ENCODE data around the gene DNAH10.

The DNAH10 gene

DNA sequence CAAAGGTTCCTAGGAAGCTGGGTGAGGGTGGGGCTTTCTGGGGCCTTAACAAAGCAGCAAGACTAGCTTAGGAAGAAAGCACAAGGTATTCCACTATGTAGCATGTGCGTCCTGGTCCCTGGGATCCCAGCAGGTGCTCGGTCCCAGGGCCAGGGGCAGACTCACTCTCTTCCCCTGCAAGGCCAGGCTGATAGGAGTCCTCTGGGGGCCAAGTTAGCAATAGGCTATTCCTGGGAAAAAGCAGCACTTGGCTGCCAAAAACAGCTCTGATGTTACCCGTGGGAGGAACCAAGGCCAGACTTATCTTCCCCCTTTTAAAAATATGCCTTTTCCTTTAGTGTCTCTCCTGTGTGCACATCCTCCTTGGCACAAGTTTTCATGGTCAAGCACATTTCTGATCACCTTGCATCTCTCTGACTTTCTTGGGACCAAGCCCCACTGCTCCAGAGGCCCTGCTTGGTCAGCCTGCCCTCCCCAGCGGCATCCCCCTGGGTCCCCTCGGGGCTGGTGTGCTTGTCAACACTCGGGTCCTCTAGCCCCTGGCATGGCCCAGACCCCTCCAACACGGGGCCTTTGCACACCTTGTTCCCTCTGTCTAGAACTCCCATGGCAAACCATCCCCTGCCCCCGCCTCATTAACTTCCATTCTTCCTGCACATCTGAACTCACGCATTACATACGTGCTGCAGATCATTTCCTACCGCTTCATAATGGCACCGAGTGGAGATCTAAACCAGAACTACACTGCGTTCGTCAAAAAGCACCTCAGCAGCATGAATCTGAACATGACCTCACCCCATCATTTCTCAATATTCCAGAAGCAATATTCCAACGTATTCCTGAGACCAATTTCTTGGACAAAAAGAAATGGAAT lies 188.6 kb downstream of the DNAH10 start:
- DNase-seq, result no peak

DNA sequence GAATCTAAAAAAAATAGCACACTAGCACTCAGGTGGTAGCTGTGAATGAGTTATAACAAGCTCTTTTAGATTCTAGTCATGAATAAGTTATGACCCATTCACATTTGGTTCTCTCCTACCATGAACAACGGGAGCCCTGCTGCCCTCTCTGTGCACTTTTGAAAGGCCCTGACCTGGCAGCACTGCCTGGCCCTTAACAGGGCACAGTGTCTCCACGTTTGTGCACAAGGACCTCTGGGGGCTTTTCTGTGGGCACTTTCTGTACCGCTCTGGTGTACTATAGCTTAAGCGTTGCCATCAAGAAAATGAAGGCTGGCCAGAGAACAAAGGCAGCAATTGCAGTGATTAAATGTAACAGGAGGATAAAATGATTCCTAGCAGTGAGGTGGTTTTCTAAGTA lies 189.4 kb downstream of the DNAH10 start:
- DNase-seq, result no peak

DNA sequence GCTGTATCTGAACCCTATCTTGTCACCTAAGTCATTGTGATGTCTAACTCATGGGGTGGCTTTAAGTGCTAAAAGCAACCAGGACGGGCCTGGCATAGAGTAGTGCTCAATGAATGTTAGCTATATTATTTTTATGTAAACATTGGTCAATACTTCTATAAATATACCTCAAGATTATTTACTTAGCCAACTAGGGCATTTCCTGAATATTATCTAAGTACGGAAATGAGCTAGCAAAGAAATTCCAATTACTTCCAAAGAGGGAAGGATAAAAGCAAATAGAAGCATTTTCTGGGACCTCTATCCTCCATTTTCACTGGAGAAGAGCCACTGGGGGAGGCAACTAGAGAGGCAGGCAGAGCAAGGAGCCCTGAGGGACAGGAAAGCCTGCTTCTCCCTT lies 189.9 kb downstream of the DNAH10 start:
- no peak for DNase-seq

DNA sequence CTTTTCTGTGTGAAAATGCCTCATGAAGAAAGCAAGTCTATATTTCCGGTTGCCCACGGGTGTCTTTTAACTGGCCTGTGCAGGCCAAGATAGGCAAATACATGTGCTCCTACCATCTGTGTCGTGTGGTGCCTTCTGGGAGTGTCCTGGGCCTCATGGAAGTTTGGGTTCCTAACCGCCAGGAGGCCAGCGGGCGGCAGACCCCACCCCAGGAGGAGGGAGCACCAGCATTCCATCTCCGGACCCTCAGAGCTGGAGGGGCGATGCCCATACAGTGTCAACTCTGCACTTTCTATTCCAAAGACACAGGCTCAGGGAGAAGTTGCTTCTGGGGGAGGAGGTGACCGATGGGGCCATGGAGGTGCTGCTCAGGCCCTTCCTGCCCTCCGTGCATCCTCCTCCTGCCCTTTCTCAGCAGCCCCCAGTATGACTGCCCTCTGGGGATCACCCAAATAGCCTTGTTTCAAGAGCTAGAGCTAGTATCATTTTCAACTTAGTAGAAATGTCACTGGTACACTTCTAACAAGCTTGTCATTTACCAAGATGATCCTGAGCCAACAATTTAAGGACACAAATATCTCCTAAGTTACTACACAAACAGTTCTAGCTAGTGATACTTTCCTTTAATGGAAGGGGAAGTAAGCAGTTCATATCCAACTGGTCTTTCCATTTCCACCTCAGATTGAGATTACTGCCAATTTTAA lies 192.7 kb downstream of the DNAH10 start:
- no peak for DNase-seq

DNA sequence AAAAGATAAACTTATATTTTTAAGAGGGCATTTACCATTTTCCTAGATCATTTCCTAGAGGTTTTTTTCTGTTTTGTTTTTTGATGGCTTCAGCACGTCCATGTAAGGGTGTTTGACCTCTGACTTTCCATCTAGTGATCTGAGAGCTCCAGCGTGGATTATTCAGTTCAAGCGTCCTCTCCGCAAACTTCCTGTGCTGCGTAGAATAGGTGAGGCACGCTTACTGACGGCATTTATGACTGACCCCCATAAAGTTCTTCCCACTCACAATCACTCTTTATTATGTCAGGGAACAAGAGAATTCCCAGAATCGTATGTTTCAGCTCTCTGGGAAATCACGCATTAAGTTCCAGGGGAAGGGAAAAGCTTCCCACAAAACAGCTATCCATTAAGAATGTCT lies 194.1 kb downstream of the DNAH10 start:
- no peak for DNase-seq

DNA sequence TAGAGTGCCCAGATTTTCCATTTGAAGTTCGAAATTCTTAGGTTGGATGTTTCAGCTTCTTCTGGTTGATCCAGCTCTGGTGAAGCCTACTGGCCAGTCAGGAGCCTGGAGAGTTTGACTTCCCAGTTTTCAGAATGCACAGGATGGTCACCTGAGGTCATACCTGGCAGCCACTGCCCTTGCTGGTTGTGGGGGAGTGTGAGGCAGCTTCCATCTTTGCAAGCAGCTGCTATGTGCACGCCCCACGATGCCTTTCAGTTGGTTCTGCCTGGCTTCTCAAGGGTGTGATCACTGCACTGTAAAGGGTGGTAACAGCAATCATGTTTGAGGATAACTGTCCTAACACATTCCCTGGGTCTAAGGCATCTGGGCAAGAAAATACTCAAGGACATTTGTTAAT lies 195.1 kb downstream of the DNAH10 start:
- DNase-seq, result no peak

DNA sequence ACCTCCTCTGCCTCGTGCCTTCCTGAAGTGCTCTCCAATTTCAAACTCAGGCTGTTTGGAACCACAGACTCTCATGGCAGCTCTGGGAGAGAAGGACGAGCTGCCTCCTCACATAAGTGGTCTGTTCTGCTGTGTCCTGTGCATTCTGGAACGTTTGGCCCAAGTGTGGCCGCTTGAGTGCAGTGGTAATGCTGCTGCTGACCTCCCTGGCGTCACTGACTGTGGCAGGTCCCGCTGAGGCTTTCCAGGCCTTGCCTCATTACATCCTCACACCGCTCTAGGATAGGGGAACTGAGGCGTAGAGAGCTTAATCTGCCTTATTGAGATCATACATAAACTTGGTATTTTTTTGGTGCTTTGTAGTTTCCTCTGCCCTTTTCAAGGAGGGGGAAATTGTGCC lies 196.4 kb downstream of the DNAH10 start:
- no peak for DNase-seq

DNA sequence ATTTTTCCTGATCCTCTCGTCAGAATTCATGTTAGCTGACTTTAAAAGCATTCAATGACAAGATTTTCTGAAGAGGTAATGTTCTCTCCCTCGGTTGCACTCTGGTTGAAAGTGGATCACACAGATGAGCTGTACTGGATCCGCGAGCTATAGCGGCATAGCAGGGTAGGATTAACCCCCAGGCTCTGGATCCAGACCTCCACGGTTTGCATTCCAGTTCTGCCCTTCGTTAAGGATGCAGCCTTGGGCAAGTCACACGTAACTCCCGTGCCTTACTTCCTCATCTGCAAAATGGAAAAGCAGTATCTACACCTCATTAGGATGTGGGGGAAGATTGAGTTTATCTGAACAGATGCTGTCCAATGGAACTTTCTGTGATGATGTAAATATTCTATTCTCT lies 196.8 kb downstream of the DNAH10 start:
- DNase-seq, result no peak

DNA sequence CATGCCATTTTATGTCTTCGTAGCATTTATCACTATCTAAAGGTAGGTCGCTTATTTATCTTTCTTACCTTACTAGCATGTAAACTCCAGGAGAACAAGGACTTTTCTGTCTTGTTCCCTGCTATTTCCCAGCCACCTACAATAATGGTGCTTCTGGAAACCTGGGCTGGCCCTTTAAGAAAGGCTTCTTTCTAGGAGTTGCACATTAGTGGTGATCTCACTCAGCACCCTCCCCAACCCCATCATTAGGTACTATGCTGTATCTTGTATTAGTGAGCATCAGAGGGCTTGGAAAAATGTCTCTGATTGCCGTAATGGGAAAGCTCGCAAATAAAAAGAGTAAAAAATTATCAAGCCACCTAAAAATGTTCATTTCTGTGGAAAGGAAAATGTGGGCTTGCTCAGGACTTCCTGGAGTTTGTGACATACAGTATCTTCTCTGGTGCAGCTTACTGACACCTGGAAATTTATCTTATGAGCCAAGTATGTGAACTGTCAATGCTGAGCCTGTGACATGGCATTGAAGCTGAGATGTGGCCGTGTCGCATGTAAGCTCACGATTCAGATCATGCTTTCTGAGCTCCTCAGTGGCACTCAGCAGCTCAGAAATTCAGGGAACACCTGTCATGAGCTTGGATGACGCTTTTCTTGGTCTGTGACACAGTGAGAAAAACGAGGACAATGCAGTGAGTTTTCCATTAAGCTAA lies 198.1 kb downstream of the DNAH10 start:
- DNase-seq, result no peak

DNA sequence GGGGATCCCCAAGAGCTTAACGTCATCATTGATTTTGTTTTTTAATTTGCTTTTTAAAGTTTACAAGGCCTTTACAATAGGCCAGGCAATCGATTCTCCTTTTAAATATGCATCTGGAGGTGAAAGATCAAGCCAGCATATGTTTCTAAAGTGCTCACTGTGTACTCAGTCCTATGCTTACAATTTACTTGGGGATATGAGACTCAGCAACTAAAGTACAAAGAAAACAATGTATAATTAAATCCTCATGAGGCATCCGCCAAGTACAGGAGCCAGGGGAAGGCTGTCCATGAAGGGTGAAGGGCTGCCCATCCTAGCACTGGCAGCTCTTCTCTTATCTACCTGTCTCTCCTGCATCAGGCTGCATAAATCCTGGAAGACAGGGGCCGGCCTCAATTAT lies 198.8 kb downstream of the DNAH10 start:
- no peak for DNase-seq

DNA sequence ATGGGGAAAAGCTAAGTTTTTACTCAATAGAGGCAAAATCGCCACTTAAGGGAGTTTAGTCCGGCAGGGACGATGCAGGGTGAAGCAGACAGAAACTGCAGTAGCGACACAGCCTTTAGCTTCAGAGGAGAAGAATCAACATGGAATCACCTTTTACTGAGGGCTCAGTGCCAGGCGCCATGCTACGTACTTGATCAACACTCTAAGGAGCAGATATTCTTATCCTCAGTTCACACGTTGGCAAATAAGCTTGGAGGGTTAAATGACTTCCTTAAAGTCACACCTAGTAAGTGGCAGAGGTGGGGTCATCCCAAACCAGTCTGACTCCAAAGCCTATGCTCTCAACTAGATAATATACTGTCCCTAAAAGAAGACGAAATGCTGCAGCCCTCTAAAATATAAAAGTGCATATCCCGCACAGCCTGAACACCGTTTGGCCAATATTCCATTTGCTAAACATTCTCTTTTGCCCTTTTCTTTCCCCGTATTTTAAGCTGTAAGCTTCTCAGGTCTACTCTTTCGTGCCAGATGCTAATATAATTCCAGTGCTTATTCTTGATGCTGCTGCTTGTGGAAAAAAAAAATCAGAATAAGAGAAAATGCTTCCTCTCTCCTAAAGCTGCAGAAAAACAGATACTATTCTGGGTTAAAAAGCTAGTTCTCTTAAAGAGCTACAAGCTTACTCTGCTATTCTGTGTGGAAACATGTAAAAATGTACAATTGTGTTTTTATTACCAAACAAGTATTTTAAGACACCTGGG lies 199.7 kb downstream of the DNAH10 start:
- no peak for DNase-seq

DNA sequence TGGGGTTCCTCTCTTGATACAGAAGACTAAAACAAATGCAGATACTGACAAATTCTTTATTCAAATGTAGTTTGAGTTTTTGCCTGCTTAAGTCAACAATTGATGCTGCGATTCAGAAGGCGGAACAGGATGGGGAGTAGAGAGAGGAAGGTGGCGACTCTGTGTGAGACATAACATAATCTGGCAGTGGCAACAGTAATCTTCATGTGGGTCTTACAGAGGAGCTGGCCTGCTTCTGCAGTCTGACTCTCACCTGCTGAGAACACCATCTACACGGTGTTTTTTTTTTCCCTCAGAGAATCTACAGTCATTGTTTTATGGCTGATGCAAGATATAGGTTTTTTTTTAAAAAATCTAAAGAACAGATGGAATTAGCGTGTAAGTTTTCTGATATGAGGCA lies 200.4 kb downstream of the DNAH10 start:
- DNase-seq, result no peak

DNA sequence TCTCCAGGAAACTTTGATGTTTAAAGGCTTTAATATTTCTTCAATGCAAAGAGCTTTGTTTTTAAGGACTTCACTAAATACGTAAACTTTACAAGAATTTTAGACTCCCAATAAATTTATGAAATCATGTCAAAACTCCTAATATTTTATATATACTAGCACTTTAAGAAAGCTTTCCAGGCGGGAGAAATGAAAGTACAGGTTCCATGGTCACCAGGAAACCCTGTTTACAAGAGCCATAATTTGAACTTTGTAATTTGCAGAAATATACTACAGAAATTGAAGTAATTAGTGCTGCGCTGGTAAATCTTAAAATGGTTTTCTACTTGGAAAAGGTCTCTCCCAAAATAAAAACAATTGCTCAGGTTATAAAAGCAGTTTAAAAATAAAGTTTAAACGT lies 201.7 kb downstream of the DNAH10 start:
- DNase-seq, result no peak

DNA sequence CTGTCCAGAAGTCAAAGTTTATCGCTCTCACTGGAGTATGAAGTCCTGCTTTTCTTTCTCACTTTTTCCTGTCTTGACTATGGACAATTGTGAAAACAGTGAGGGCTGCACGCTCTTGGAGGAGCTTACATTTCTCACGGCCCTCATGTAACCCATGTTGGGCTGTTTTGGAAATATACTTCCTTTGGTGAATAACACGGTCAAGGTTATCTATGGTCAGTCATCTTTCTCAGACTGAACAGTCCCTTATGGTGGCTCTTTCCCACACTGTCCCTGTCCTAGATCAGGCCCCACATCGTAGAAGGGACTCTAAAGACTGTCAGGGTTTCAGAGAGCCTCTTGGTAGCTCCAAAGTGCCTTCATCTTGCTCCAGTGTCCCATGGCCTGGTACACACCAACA lies 203.3 kb downstream of the DNAH10 start:
- no peak for DNase-seq

DNA sequence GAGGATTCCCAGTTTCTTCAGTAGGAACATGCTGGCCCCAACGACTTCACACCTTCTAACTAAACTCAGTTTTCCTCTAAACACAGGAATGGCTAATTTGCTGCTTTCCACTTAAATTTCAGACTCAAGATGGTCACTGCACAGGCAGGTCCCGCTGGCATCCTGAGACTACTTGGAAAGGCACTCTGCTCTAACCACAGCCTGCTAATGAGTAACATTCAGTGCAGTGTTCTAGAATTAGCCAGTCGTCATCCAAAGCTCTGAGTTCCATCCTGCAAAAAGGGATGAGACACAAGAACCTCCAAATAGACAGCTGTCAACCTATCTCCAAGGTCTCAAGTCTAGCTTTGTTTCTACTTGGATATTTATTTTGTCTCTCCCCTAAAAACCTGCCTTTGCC lies 204.5 kb downstream of the DNAH10 start:
- no peak for DNase-seq

DNA sequence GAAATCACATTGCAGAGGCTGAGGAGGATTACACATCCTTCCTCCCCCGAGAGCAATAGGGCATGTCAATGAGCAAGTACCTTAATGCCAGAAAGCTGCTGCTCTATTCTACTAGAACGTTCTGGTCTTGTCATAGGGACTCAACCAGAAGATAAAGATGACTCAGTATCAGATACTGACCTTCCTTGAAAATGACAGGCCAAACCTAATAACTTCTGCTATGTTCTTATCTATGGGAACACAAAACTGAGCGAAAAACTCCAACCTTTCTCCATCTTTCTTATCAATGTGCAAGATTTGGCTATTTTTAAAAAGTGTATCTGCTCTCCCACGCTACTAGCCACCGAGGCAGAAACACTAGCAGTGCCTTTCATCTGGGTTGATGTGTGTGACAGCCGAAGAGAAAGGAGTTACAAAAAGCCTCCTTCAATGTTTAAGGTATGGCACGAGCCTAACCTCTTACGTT lies 205.1 kb downstream of the DNAH10 start:
- DNase-seq, result no peak

DNA sequence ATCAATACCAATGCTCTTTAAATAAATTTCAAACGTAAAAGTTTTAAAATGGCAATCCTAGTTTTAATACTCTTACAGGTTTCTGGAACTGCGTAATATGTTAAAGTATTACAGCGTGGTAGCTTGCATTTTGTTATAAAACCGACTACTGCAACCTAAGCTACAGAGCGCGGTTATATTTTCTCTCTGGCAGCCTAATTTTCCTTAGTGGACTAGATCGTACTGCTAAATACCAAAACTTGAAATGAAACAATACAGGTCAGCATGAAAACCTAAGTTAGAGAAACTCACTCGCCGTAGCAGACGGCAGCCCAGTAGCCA lies 209.3 kb downstream of the DNAH10 start:
- DNase-seq, result no peak

DNA sequence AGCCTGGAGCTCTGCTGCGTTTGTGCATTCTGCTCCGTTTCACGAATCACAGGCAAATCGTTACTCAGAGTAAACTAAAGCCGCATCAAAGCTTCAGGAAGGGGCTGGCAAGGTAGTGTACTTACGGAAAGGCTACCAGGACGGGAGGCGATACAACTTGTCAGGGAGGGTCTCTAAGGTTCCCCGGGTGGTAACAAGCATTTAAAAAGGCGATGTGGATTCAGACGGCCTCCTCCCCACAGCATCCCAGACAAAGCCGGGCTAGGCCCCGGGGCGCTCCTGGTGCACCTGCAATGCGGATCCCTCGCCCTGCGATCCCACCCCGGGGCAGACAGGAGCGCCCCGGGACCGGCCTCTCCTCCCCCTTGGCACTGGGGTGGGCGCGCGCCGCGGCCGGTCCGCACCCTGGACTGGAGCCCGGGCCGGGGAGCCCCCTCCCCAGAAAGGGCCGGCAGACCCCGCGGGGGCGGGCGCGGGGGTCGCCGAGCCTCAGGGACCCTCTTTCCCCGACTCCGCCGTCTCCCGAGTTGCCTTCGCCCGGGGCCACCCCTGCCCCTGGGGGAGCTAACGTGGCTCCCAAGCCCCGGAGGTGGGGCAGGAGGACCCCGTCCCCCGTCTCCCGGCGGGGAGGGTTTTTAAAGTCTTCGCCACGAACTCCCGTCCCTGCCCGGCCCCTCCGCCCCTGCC lies 209.8 kb downstream of the DNAH10 start:
- DNase-seq, result peak; percentile 28

DNA sequence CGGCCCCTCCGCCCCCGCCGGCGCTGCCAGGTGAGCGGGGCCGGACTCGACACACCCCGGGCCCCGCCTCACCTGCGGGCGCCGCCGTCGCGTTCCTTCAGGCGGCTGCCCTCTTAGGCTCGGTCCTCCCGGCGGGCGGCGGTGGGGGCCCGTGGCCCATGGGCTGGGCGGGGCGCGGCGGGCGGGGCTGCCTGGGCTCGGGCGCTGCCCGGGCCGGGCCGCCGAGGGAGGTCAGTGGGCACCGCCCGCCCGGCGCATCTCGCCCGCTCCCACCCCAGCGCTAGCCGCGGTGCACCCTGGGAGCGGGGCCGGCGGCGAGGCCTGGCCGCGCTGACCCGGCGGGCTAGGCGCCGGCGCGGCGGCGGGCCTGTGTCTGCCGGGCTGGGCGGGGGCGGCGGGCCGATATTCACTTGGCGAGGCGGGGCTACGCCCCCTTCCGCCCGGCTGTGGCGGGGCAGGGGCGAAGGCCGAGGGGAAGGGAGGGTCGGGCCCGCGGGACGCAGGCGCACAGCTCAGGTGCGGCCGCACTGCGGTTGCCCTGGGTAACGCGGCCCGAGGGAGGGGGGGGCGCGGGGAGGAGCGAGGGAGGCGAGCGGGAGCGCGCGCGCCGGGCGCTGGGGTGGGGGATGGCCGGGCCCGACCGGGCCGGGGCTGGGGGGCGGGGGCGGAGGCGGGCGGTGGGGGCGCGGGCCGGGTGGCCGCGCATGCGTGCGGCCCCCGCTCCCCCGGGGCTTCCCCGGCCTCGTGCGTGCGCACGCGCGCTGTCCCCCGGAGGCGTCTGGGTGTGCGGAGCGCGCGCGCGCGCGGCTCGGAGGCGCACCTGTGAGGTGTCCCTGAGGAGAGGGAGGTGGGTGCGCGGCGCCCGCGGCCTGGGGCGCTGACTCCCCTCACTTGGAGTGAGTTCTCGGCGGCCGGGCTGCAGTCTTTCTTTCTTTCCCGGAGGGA lies 210.6 kb downstream of the DNAH10 start, which contains the start of the genes CCDC92 and ZNF664:
CCDC92 (minus strand) TSS at position 375 of the 945 bp plus-strand sequence. CDS start 28,526 bp downstream, outside the sequence.
ZNF664 (plus strand) TSS at position 759 of the 945 bp plus-strand sequence. CDS start 38,930 bp downstream, outside the sequence.
- peak; percentile 89 for DNase-seq

DNA sequence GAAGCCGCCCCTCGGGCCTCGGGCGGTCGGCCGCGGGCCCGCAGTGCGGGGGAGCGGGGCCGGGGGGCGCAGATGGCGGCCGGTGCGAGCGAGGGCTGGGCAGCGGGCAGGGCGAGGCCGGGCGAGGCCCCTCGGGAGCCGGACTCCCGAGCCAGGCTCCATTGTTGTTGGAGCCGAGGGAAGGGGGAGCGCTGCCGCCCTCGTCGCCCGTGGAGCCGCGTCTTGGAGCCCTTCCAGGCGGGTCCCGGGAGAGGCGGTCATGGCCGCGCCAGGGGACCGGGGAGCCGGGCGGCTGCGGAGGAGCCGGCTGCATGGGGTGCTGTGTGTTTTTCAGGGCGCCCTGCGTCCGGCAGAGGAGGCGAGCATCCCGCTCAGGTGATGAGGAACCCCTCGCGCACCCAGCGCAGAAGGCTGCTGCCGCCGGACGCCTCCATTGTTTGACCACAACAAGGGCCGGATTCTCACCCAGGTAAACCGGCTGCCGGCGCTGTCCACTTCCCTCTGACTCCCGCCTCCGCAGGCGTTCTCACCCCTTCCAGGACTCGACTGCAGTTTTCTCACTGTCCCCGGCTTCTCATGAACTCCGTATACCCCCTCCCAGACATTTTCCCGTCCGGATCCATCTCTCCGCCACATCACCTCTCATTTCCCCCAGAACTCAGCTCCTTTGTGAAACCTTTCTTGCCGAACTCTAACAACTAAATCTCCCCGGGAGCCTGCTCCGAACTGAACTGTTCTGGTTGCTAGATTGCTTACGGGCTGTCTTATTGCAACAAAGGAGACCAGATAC lies 211.6 kb downstream of the DNAH10 start:
- peak; percentile 16 for DNase-seq
